Nephron progenitor cell (in vitro differentiated cells): ENCODE results near the gene MTREX.

Experiments used
- DNase-seq: peaks from one replicate; pipeline ENCODE4 v3.0.0; 2021
- H3K27ac Mint-ChIP-seq: 2 replicates; pipeline ENCODE4 v1.8.0; 2021; ENCODE audit warnings: mild to moderate bottlenecking, moderate library complexity, mixed read lengths
- H3K27me3 Mint-ChIP-seq: 2 replicates; pipeline ENCODE4 v1.8.0; 2021; ENCODE audit warnings: mild to moderate bottlenecking, low read depth, mixed read lengths; ENCODE audit not compliant: poor library complexity
- H3K36me3 Mint-ChIP-seq: 2 replicates; pipeline ENCODE4 v1.8.0; 2021; ENCODE audit warnings: low read depth, mixed read lengths
- H3K4me1 Mint-ChIP-seq: 2 replicates; pipeline ENCODE4 v1.8.0; 2021; ENCODE audit warnings: mixed read lengths
- H3K4me3 Mint-ChIP-seq: 2 replicates; pipeline ENCODE4 v1.8.0; 2021; ENCODE audit warnings: mild to moderate bottlenecking, moderate library complexity, mixed read lengths
- H3K9me3 Mint-ChIP-seq: 2 replicates; pipeline ENCODE4 v1.8.0; 2021; ENCODE audit warnings: mild to moderate bottlenecking, moderate library complexity, mixed read lengths
- TF ChIP-seq, protein P1 (sequence below): fragments of 200-600 bp; sonication (generic); IDR thresholded peaks from 2 replicates; pipeline ENCODE4 v1.5.0; 2021; ENCODE audit warnings: antibody characterized with exemption

The MTREX gene

DNA sequence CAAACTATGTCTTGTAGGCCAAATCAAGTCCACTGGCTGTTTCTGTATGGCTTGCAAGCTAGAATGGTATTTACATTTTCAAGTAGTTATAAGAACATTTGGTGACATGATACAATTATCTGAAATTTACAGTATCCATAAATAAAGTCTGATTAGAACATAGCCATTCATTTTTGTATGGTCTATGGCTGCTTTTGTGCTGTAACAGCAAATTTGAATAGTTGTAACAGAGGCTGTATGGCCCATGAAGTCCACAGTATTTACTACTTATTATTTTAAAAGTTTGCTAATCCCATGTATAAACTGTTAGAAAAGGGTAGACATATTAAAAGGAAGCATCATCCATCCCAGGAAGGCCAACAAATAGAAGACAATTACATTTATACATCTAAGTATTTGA lies 18.0 kb upstream of the MTREX start:
- H3K27ac Mint-ChIP-seq, result no peak overlapping the region
- H3K4me1 Mint-ChIP-seq, result no peaks in the 10 kb centered on the region
- H3K27me3 Mint-ChIP-seq, result peaks cover 4% of the 10 kb centered on the region
- TF ChIP-seq, protein P1, sequence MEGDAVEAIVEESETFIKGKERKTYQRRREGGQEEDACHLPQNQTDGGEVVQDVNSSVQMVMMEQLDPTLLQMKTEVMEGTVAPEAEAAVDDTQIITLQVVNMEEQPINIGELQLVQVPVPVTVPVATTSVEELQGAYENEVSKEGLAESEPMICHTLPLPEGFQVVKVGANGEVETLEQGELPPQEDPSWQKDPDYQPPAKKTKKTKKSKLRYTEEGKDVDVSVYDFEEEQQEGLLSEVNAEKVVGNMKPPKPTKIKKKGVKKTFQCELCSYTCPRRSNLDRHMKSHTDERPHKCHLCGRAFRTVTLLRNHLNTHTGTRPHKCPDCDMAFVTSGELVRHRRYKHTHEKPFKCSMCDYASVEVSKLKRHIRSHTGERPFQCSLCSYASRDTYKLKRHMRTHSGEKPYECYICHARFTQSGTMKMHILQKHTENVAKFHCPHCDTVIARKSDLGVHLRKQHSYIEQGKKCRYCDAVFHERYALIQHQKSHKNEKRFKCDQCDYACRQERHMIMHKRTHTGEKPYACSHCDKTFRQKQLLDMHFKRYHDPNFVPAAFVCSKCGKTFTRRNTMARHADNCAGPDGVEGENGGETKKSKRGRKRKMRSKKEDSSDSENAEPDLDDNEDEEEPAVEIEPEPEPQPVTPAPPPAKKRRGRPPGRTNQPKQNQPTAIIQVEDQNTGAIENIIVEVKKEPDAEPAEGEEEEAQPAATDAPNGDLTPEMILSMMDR, result no peak
- H3K4me3 Mint-ChIP-seq, result no peak overlapping the region
- H3K36me3 Mint-ChIP-seq, result peaks cover 50% of the 10 kb centered on the region
- DNase-seq, result no peak
- no peaks in the 10 kb centered on the region for H3K9me3 Mint-ChIP-seq

DNA sequence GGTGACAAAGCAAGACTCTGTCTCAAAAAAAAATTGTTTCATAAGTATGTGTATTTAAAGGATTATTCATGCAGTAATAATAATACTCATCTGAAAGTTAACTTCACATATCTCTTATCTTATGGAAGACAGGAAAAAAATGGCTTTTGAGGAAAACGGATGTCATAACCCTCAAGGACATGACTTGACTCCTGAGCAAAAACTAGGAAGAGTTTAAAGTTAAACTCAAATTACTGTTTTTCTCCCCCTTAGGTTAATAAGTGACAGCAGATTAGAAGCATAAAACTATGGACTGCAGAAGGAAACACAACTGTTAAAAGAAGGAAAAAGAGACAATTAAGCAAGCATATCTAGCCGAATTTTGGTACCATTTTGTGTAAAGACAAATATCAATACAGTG lies 16.8 kb upstream of the MTREX start:
- TF ChIP-seq, protein P1, result no peak
- no peaks in the 10 kb centered on the region for H3K4me1 Mint-ChIP-seq
- H3K27me3 Mint-ChIP-seq, result peaks cover 4% of the 10 kb centered on the region
- H3K36me3 Mint-ChIP-seq, result peaks cover 58% of the 10 kb centered on the region
- no peak for DNase-seq
- no peak overlapping the region for H3K27ac Mint-ChIP-seq
- no peaks in the 10 kb centered on the region for H3K9me3 Mint-ChIP-seq
- no peak overlapping the region for H3K4me3 Mint-ChIP-seq

DNA sequence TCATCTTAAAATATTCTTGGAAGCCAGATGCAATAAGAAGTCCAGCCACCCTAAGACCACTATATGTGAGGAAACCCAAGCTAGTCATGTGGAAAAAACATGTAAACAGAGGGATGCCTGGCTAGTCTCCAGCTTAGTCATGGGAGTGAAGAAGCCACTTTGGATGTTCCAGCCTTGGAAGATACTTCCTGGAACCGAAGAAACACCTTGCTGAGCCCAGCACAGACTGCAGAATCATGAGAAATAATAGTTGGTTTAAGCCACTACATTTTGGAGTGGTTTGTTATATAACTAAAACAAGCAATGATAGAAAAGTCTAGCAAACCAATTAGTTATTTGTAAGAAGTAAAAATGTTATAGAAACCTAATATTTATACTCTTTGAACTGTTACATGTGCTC lies 12.9 kb upstream of the MTREX start:
- Mint-ChIP-seq H3K4me3 (no peak overlapping the region), H3K27me3 (peaks cover 4% of the 10 kb centered on the region), H3K4me1 (no peaks in the 10 kb centered on the region), H3K9me3 (peaks cover 12% of the 10 kb centered on the region), H3K27ac (no peak overlapping the region), H3K36me3 (peaks cover 78% of the 10 kb centered on the region)
- no peak for DNase-seq
- TF ChIP-seq, protein P1, result no peak

DNA sequence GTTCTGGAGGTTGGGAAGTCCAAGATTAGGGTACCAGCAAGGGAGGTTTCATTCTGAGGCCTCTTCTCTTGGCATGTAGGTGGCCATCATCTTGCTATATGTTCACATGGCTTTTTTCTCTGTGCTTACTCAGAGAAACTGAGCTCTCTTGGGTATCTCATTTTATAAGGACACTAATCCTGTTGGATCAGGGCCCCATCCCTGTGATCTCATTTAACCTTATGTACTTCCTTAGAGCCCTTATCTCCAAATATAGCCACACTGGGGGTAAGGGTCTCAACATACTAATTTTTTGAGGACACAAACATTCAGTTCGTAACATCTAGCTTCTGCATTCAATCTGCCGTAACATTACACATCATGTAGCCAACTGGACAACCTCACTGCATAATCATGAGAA lies 6.9 kb upstream of the MTREX start:
- TF ChIP-seq, protein P1, result no peak
- H3K4me1 Mint-ChIP-seq, result no peaks in the 10 kb centered on the region
- H3K27ac Mint-ChIP-seq, result no peak overlapping the region
- peaks cover 72% of the 10 kb centered on the region for H3K36me3 Mint-ChIP-seq
- peaks cover 28% of the 10 kb centered on the region for H3K9me3 Mint-ChIP-seq
- H3K27me3 Mint-ChIP-seq, result no peaks in the 10 kb centered on the region
- no peak overlapping the region for H3K4me3 Mint-ChIP-seq
- no peak for DNase-seq

DNA sequence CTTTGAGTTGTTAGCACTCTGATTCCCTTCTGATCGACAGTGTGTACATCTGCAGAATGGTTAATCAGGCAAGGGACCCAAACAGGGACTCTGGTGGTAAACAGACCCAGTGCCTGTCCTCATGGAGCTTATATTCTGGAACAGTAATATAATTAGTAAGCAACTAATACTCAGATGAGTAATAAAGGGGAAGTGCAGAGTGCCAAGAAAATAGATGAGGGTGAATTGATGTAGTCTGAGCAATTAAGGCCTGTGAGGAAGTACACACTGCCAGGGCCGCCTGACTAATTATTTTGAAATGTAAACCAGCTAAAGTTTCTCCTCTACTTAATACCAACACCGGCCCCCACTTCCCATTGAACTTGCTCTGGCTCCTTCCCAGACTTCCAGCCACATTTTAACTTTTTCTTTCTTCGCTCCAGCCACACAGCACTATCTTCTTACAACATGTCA lies 4.5 kb upstream of the MTREX start:
- Mint-ChIP-seq H3K36me3 (peaks cover 49% of the 10 kb centered on the region), H3K9me3 (peaks cover 25% of the 10 kb centered on the region), H3K4me1 (no peaks in the 10 kb centered on the region), H3K4me3 (no peak overlapping the region), H3K27ac (no peak overlapping the region), H3K27me3 (no peaks in the 10 kb centered on the region)
- DNase-seq, result no peak
- TF ChIP-seq, protein P1, result no peak

DNA sequence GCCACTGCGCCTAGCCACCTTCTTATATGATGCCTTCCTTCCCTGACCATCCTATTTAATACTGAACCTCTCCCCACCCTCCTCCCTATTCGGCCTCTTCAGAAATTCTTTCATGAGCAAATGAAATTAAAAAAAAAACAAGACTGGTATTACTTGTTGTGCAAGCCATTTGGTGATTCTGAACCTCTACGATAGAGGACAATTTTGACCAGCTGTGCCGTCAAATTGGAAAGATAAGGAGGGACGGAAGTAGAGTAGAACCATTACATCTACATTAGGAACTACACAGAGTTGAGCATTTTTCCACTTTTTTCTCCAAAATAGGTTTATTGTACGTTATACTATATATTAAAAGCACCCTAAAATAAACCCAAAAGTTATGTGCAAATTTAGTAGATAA lies 3.2 kb upstream of the MTREX start:
- peaks cover 40% of the 10 kb centered on the region for H3K36me3 Mint-ChIP-seq
- no peak overlapping the region for H3K4me3 Mint-ChIP-seq
- no peaks in the 10 kb centered on the region for H3K4me1 Mint-ChIP-seq
- TF ChIP-seq, protein P1, result no peak
- no peak overlapping the region for H3K27ac Mint-ChIP-seq
- H3K27me3 Mint-ChIP-seq, result no peaks in the 10 kb centered on the region
- H3K9me3 Mint-ChIP-seq, result peaks cover 18% of the 10 kb centered on the region
- no peak for DNase-seq
